C4-2B (cell line): ENCODE results near the gene MSMP.
A peak's percentile ranks its signal among the peaks of the same experiment; 100 is the strongest.

ENCODE experiments used
- ZFX ChIP-seq: fragments of 450-650 bp; IDR thresholded peaks from 2 replicates; pipeline ENCODE4 v1.6.1; 2017
- TF ChIP-seq, protein P1 (sequence below): fragments of 450-650 bp; conservative IDR thresholded peaks from 2 replicates; pipeline ENCODE4 v1.5.1; 2017; ENCODE audit warnings: mild to moderate bottlenecking

DNA sequence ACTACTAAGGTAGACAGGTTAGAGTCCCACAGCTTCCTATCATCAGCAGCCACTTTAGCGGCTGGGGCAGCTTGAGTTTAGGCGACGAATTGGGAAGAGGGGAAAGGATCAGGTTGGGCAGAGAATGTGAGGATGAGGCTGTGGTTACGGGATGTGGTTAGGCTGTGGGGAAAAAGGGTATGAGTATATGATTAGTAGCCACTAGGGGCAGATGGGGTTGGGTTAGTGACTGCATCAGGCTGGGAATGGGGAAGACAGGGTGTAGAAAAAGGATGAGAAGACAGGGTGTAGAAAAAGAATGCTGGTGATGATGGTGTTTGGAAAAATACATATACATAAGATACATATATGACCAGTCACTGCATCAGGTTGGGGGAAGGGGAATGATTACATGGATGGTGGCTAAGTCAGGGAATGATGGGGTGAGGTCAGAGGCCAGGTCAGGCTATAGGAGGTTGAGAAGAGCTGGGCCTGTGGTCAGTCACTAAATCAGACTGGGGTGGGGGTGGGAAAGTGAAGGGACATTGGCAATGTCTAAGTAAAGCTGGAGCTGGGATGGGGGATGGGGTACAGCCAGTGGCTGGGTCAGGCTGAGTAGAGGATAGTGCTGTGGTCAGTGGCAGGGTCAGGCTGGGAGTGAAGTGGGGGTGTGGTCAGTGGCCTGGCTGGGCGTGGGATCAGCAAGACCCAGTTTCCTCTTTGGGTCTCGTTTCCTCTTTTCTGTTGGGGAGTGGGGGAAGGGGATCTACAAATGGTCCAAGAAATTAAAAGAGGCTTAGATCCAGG is 24.2 kb downstream of the MSMP start:
- TF ChIP-seq, protein P1, sequence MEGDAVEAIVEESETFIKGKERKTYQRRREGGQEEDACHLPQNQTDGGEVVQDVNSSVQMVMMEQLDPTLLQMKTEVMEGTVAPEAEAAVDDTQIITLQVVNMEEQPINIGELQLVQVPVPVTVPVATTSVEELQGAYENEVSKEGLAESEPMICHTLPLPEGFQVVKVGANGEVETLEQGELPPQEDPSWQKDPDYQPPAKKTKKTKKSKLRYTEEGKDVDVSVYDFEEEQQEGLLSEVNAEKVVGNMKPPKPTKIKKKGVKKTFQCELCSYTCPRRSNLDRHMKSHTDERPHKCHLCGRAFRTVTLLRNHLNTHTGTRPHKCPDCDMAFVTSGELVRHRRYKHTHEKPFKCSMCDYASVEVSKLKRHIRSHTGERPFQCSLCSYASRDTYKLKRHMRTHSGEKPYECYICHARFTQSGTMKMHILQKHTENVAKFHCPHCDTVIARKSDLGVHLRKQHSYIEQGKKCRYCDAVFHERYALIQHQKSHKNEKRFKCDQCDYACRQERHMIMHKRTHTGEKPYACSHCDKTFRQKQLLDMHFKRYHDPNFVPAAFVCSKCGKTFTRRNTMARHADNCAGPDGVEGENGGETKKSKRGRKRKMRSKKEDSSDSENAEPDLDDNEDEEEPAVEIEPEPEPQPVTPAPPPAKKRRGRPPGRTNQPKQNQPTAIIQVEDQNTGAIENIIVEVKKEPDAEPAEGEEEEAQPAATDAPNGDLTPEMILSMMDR, result peak; percentile 70
- TF ChIP-seq ZFX, result no peak
